ENCODE results near the gene KLHL36. TPM values are rescaled to one million over a fixed set of nuclear protein-coding genes. Genes with fewer than 3 reads are reported as not detected.

Gene KLHL36
- total and polyA plus RNA-seq, 5 donors: 17.2 to 47.2 (median 39.5) TPM

DNA sequence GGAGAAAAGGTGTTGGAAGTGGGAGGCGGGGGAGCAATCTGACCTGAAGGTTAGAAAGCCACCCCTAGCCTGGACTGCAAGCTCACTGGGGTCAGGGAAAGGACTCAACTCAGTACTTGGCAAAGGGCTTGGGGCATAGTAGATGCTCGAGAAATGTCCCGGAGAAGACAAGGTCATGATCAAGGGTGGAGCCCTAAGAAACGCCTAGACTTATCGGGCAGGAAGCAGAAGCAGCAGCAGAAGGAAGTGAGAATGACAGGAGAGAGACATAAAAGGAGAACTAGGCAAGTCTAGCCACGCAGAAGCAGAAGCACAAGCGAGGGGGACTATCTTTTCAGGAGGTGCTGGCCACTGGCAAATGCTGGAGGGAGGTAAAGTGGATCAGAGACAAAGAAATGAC lies 40.6 kb upstream of the KLHL36 start:
- no peaks in the 10 kb centered on the region for H3K27me3 ChIP-seq (ENCODE audit: control insufficient read depth, insufficient read depth)
- intact Hi-C loops (cut with DNase I): no loop called here
- H3K4me1 ChIP-seq (ENCODE audit: control insufficient read depth, insufficient read depth, low read length): no peaks in the 10 kb centered on the region
- no peak overlapping the region for H3K4me3 ChIP-seq (ENCODE audit: low read length)
- no peak overlapping the region for H3K27ac ChIP-seq (ENCODE audit: low read length)
- ATAC-seq: peak in 1 of 2 donors; percentile 43
- WGBS: 60% methylated on average over 7 of the region's 7 CpGs
- H3K9me3 ChIP-seq (ENCODE audit: control insufficient read depth, low read length): no peaks in the 10 kb centered on the region
- DNase-seq: no peak

GRCh38 chr16:84608282-84608681 lies 40.0 kb upstream of the KLHL36 start:
- 93% methylated on average over 6 of the region's 6 CpGs for WGBS
- no peak for ATAC-seq
- Histone ChIP-seq H3K4me3 (ENCODE audit: low read length) (no peak overlapping the region), H3K9me3 (ENCODE audit: control insufficient read depth, low read length) (no peaks in the 10 kb centered on the region), H3K27ac (ENCODE audit: low read length) (no peak overlapping the region), H3K27me3 (ENCODE audit: control insufficient read depth, insufficient read depth) (no peaks in the 10 kb centered on the region), H3K4me1 (ENCODE audit: control insufficient read depth, insufficient read depth, low read length) (no peaks in the 10 kb centered on the region)
- no peak for DNase-seq
- intact Hi-C loops (cut with DNase I): no loop called here

DNA sequence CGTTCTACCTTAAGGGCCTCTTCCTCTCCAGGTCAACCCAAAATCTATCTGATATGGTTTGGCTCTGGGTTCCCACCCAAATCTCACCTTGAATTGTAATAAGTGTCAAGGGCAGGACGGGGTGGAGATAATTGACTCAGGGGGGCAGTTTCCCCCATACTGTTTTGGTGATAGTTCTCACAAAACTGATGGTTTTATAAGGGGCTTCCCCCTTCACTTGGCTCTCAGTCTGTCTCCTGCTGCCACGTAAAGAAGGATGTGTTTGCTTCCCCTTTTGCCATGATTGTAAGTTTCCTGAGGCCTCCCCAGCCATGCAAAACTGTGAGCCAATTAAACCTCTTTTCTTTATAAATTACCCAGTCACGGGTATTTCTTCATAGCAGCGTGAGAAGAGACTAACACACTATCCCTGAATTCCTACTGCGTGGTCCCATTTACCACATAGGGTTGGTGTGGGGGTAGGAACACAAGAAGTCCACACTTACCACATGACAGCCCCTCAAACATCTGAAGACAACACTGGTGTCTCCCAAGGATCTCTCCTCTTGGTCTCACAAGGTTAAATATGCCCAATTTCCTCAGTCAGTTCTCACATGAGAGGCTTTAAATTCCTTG lies 38.6 kb upstream of the KLHL36 start:
- DNase-seq: no peak
- Histone ChIP-seq H3K9me3 (ENCODE audit: control insufficient read depth, low read length) (no peaks in the 10 kb centered on the region), H3K27ac (ENCODE audit: low read length) (no peak overlapping the region), H3K4me1 (ENCODE audit: control insufficient read depth, insufficient read depth, low read length) (no peaks in the 10 kb centered on the region), H3K27me3 (ENCODE audit: control insufficient read depth, insufficient read depth) (no peaks in the 10 kb centered on the region), H3K4me3 (ENCODE audit: low read length) (no peak overlapping the region)
- intact Hi-C loops (cut with DNase I): no loop called here
- 82% methylated on average over 6 of the region's 6 CpGs for WGBS
- no peak for ATAC-seq

GRCh38 chr16:84610376-84610775 lies 37.9 kb upstream of the KLHL36 start:
- no peaks in the 10 kb centered on the region for H3K9me3 ChIP-seq (ENCODE audit: control insufficient read depth, low read length)
- intact Hi-C loops (cut with DNase I): no loop called here
- WGBS: 98% methylated on average over 1 of the region's 1 CpG
- no peak overlapping the region for H3K4me3 ChIP-seq (ENCODE audit: low read length)
- no peaks in the 10 kb centered on the region for H3K4me1 ChIP-seq (ENCODE audit: control insufficient read depth, insufficient read depth, low read length)
- H3K27me3 ChIP-seq (ENCODE audit: control insufficient read depth, insufficient read depth): no peaks in the 10 kb centered on the region
- ATAC-seq (no peak), DNase-seq (no peak)
- H3K27ac ChIP-seq (ENCODE audit: low read length): no peak overlapping the region

- DNase-seq (no peak), ATAC-seq (no peak)
- H3K27me3 ChIP-seq (ENCODE audit: control insufficient read depth, insufficient read depth): no peaks in the 10 kb centered on the region
- intact Hi-C loops (cut with DNase I): no loop called here
- no peaks in the 10 kb centered on the region for H3K4me1 ChIP-seq (ENCODE audit: control insufficient read depth, insufficient read depth, low read length)
- no peaks in the 10 kb centered on the region for H3K9me3 ChIP-seq (ENCODE audit: control insufficient read depth, low read length)
- 39% methylated on average over 4 of the region's 4 CpGs for WGBS
- H3K27ac ChIP-seq (ENCODE audit: low read length): no peak overlapping the region
- no peak overlapping the region for H3K4me3 ChIP-seq (ENCODE audit: low read length)
These were observed 37.3 kb upstream of the KLHL36 start for GRCh38 chr16:84611041-84611440.

DNA sequence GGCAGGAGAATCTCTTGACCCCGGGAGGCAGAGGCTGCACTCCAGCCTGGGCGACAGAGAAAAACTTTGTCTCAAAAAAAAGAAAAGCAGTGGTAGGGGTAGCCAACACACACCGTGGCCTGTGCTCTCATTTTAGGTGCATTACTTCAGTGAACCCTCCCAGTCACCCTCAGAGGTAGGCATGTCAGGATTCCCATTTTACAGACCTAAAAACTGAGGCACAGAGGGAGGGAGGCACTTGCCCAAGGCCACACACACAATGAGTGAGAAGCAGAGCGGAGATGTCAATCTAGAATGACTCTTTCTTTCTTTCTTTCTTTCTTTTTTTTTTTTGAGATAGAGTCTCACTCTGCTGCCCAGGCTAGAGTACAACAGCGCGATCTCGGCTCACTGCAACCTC lies 35.6 kb upstream of the KLHL36 start:
- Histone ChIP-seq H3K9me3 (ENCODE audit: control insufficient read depth, low read length) (no peaks in the 10 kb centered on the region), H3K27me3 (ENCODE audit: control insufficient read depth, insufficient read depth) (no peaks in the 10 kb centered on the region), H3K4me3 (ENCODE audit: low read length) (no peak overlapping the region), H3K27ac (ENCODE audit: low read length) (no peak overlapping the region), H3K4me1 (ENCODE audit: control insufficient read depth, insufficient read depth, low read length) (no peaks in the 10 kb centered on the region)
- ATAC-seq (no peak), DNase-seq (no peak)
- intact Hi-C loops (cut with DNase I): no loop called here
- 95% methylated on average over 7 of the region's 7 CpGs for whole genome bisulfite sequencing

DNA sequence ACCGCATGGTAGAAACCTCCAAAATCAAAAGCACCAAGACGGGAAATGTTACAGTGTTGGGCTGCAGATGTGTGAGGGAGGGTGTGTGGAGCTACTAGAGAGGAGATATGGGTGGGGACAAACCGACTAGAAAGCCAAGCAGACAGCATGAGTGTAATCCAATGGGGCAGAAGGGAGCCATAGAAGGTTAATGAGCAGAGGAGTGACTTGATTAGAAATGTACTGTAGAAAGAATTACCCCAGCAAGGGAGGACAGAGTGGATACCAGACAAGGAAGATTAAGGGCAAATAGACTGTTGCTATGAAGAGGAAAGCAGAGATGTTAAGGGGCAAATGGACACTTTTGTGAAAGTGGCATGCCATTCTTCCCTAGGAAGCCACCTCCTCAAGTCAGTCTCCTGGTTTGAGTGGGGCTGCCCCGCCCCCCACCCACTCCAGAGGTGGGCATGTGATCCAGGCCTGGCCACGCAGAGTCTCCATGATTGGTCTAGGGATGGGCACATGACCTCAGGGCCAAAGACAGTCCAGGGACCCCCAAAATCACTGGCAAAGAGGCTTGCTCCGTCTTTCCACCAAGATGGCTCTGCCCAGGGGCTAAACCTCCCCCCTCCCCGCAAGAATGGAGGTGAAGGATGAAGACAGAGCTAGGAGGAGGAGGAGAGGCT lies 34.8 kb upstream of the KLHL36 start:
- Histone ChIP-seq H3K27ac (ENCODE audit: low read length) (no peak overlapping the region), H3K9me3 (ENCODE audit: control insufficient read depth, low read length) (no peaks in the 10 kb centered on the region), H3K4me3 (ENCODE audit: low read length) (no peak overlapping the region), H3K4me1 (ENCODE audit: control insufficient read depth, insufficient read depth, low read length) (no peaks in the 10 kb centered on the region), H3K27me3 (ENCODE audit: control insufficient read depth, insufficient read depth) (no peaks in the 10 kb centered on the region)
- DNase-seq: peak in 1 of 3 donors; percentile 28
- 87% methylated on average over 7 of the region's 7 CpGs for WGBS
- ATAC-seq: no peak
- intact Hi-C loops (cut with DNase I): no loop called here

DNA sequence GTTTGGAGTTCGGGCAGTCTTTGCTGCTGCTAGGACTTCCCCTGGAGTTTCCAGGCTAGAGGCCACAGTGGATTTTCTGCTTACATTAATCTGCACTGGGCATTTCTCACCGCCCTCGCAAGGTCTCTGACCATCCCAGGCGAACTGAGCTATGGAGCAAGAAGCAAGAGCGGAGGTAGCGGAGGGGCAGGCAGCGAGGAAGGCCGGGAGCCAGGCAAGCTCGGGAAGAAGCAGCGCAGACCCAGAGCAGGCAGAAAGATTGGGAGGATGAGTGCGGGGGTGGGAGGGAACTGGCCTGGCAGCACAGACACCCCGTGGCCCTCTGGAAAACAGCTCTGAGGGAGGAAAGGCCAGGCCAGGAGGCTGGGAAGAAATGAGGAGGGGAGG lies 34.2 kb upstream of the KLHL36 start:
- Histone ChIP-seq H3K27me3 (ENCODE audit: control insufficient read depth, insufficient read depth) (no peaks in the 10 kb centered on the region), H3K9me3 (ENCODE audit: control insufficient read depth, low read length) (no peaks in the 10 kb centered on the region), H3K4me1 (ENCODE audit: control insufficient read depth, insufficient read depth, low read length) (no peaks in the 10 kb centered on the region), H3K4me3 (ENCODE audit: low read length) (no peak overlapping the region), H3K27ac (ENCODE audit: low read length) (no peak overlapping the region)
- DNase-seq (no peak), ATAC-seq (no peak)
- intact Hi-C loops (cut with DNase I): no loop called here
- WGBS: 70% methylated on average over 12 of the region's 12 CpGs

- Histone ChIP-seq H3K27ac (ENCODE audit: low read length) (no peak overlapping the region), H3K9me3 (ENCODE audit: control insufficient read depth, low read length) (no peaks in the 10 kb centered on the region), H3K27me3 (ENCODE audit: control insufficient read depth, insufficient read depth) (no peaks in the 10 kb centered on the region), H3K4me3 (ENCODE audit: low read length) (no peak overlapping the region), H3K4me1 (ENCODE audit: control insufficient read depth, insufficient read depth, low read length) (no peaks in the 10 kb centered on the region)
- intact Hi-C loops (cut with DNase I): no loop called here
- ATAC-seq: no peak
- 91% methylated on average over 3 of the region's 3 CpGs for WGBS
- no peak for DNase-seq
These were observed 33.7 kb upstream of the KLHL36 start for GRCh38 chr16:84614623-84614967.

GRCh38 chr16:84614968-84615813 lies 33.1 kb upstream of the KLHL36 start:
- no peak overlapping the region for H3K4me3 ChIP-seq (ENCODE audit: low read length)
- DNase-seq (no peak), ATAC-seq (no peak)
- intact Hi-C loops (cut with DNase I): no loop called here
- no peak overlapping the region for H3K27ac ChIP-seq (ENCODE audit: low read length)
- H3K9me3 ChIP-seq (ENCODE audit: control insufficient read depth, low read length): no peaks in the 10 kb centered on the region
- whole genome bisulfite sequencing: 73% methylated on average over 20 of the region's 20 CpGs
- no peaks in the 10 kb centered on the region for H3K4me1 ChIP-seq (ENCODE audit: control insufficient read depth, insufficient read depth, low read length)
- H3K27me3 ChIP-seq (ENCODE audit: control insufficient read depth, insufficient read depth): no peaks in the 10 kb centered on the region

DNA sequence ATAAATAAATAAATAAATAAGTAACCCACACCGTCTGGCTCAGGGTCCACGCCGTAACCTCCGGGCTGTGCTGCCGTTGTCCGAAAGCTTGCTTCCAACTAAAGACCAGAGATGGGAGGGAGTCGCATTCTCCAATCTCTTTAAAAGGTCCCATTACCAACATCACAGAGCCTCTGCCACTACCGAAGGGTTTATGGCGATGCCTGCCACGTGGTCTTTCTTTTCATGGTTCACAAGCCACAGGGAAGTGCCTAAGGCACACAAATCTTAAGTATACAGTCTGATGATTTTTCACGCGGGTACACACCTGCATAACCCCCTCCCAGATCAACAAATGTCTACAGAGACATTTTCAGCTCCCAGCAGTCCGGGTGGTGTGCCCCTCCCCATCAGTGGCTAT lies 31.8 kb upstream of the KLHL36 start:
- Histone ChIP-seq H3K4me1 (ENCODE audit: control insufficient read depth, insufficient read depth, low read length) (no peaks in the 10 kb centered on the region), H3K9me3 (ENCODE audit: control insufficient read depth, low read length) (no peaks in the 10 kb centered on the region), H3K27ac (ENCODE audit: low read length) (no peak overlapping the region), H3K27me3 (ENCODE audit: control insufficient read depth, insufficient read depth) (no peaks in the 10 kb centered on the region), H3K4me3 (ENCODE audit: low read length) (peak overlapping the region; percentile 77)
- intact Hi-C loops (cut with DNase I): no loop called here
- WGBS: 55% methylated on average over 13 of the region's 13 CpGs
- DNase-seq (no peak), ATAC-seq (no peak)
